GM18873 (cell line): ENCODE data around the gene SMAD6.

Experiments used
- ATAC-seq: cut with Tn5 transposase; IDR thresholded peaks from one replicate; pipeline ENCODE4 v1.9.1; 2021; ENCODE audit warnings: mild to moderate bottlenecking, moderate library complexity, moderate number of reproducible peaks; ENCODE audit not compliant: unreplicated experiment, low FRiP score

SMAD6 gene

DNA sequence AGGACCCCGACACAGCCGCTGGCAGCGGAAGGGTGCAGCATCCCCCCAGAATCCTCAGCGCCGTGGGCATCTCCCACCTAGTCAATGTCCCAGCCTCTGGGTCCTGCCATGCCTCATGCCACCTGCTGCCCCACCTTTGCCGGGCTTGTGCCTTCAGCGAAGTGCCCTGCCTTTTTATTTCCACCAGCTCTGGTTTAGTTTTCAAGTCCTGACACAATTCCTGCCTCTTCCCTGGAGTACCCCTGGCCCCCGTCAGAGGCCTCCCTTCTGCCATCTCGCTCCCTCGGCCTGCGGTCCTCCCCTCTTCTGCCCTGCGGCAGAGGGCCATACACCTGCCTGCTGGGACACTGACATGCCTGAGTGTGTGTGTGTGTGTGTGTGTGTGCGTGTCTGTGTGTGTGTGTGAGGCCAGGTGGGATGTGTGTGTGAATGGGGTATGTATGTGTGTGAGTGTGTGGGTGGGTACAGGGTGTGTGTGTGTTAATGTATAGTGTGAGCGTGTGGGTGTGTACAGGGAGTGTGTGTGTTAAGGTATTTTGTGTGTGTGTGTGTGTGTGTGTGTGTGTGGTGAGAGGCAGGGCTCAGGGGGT is 129.9 kb downstream of the SMAD6 start:
- ATAC-seq: no peak
